GM21786 (cell line): Measurements from ENCODE around the gene MGLL.

ENCODE experiments used
- ATAC-seq: cut with Tn5 transposase; IDR thresholded peaks from one replicate; pipeline ENCODE4 v1.9.1; 2021; ENCODE audit not compliant: unreplicated experiment

MGLL gene

DNA sequence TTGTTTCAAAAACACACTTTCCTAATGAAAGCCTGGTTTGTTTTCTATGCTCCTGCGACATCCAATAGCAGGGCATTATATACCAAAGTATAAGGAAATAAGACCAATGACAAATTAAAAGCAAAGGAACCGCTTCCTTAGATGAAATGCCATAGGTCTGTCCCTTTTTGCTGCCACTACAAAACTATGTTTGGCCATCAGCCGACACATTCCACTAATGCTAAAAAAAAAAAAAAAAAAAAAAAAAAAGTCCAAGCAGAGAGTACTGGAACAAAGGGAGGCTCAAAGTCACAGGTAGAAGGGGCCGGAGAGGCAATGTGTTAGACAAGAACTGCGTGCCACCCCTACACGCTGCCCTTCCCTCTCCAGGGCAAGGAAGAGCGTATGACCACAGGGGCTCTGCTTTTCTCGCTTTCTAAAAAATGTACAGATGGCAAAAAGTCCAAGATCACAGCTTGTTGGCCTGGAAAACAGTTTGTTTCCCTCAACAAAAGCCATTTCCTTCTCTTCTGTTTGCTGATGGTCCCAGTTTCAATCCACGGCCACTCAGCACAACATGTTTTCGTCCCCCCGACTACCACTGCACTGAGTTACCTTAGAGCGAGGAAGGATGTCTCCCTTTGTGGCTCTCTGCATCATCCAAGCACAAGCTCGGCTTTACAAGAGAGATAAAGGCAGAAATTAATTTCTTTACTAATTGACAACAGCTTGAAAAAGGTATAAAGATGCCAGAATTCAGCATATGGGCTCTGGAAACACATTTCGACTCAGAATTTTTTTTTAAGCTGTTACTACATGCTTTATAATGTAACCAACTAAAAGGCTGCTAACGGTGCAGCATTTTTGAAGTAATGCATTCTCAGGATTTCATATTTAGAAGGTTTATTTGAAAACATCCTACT is 78.7 kb downstream of the MGLL start:
- no peak for ATAC-seq

DNA sequence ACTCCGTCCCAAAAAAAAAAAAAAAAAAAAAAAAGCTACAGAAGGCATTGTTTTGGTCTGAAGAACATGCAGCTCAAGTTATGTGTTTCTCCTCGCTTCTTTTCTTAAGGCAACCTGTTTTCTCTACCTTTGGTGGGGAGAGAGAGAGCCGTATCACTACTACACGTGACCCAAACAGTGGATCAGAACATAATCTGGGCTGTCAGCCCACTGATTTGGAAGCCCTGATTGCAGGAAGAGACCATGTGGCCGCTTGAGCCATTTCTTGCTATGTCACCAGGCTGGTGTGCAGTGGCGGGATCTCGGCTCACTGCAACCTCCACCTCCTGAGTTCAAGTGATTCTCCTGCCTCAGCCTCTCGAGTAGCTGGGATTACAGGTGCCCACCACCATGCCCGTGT is 79.7 kb downstream of the MGLL start:
- ATAC-seq, result no peak

- no peak for ATAC-seq
Measured at GRCh38 chr3:127741690-127742089, 80.6 kb downstream of the MGLL start.

DNA sequence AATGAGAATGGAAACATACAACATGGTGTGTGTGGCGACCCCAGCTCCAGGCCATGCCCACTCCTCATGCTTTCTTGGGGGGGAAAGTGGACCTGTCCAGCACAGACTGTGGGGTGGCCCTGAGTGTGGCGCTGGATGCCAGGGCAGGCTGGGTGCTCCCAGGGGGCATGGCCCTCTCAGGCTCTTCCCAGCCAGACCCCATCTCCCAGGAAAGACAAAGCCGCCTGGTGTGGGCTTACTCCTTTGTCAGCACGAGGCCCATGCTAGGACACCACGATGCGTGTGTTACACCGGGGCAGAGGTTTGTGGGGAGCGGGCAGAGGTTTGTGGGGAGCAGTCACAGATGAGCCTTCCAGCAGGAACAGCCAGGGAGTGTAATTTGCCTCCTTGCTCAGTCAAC is 81.1 kb downstream of the MGLL start:
- ATAC-seq, result no peak

GRCh38 chr3:127740136-127740915 is 82.0 kb downstream of the MGLL start:
- ATAC-seq, result no peak

DNA sequence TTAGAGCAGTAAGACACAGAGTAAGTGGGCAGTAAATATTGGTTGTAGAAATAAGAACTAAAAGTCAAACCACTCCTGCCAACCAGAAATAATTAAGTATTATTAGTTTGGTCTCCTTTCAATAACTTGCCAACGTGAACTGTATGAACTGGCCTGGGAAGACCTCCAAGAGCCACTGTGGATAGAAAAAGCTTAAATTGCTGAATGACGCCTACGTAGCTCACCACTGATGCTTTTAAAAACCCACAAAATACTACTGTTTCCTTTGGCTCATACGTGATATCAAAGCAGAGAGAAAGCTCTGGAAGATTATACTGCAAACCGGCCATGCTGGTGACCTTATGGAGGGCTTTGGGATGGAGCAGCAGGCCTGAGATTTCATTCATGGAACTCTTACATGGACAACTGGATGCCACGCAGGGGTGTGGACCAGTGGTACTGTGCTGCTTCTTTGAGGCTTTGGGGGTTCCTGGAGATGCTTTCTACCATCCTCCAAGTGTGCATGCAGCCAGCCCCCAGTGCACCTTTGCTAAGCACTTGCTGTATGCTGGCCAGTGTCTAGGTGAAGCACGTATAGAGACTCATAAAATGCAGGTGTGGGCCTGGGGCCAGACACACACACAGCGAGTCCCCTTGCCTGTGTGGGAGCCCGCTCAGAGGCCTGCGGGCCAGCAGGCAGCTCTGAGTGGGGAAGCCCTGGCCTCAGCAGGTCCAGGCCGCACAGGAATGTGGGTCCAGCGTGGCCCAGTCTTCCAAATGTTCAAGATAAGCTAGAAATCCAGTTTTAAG is 82.8 kb downstream of the MGLL start:
- no peak for ATAC-seq

DNA sequence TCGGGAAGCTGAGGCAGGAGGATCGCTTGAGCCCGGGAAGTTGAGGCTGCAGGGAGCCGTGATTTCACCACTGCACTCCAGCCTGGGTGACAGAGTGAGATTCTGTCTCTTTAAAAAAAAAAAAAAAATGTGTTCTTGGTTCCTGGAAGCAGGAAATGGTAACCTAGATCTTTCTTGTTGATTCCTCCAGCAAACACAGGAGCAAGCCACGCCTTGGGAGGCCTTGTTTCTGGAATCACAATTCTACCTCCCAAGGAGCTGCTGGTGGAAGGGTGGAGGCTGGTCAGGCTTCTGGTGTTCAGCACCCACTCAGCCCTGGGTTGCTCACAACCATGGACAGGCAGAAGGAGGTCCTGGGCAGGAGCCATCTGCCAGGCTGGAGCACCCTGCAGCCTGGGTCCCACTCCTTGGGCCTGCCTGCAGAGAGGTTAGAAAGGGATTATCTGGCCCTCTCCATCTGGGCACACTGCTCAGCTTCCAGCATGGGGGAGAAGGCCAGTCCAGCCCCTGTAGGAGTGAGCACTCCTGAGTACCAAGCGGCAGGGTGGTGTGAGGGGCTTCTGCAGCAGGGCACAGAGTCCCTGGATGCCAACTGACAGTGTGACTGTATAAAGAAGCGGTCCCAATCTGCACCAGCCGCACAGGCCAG is 84.0 kb downstream of the MGLL start:
- ATAC-seq, result no peak

- no peak for ATAC-seq
Measured at GRCh38 chr3:127736801-127737539, 85.3 kb downstream of the MGLL start.

GRCh38 chr3:127735767-127736693 is 86.3 kb downstream of the MGLL start:
- ATAC-seq, result peak; percentile 77

- no peak for ATAC-seq
Measured at GRCh38 chr3:127734754-127735473, 87.4 kb downstream of the MGLL start.

DNA sequence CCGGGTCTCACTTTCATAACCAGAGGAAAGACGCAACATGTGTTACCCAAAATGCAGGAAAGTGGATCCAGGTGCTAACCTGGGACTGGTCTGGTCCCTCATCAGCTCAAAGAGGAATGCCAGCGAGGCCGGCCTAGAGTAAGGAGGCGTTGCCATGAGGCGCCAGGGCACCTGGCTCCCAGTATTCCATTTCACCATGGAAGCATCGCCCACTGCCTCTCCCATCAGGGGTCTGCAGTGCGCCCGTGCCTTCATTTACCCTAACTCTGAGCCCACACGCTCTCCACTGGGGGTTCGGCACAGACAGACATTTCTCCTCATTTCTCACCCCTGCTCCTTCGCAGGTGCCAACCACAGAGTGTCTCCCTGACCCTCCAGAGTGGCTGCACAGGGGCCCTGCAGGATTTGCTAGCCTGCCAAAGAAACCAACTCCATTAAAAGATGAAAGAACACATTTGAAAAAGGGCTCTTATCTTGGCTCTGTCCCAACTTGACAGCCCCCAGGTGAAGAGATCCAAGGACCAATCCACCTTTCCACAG is 88.1 kb downstream of the MGLL start:
- ATAC-seq, result no peak

GRCh38 chr3:127733781-127734180 is 88.5 kb downstream of the MGLL start:
- no peak for ATAC-seq

DNA sequence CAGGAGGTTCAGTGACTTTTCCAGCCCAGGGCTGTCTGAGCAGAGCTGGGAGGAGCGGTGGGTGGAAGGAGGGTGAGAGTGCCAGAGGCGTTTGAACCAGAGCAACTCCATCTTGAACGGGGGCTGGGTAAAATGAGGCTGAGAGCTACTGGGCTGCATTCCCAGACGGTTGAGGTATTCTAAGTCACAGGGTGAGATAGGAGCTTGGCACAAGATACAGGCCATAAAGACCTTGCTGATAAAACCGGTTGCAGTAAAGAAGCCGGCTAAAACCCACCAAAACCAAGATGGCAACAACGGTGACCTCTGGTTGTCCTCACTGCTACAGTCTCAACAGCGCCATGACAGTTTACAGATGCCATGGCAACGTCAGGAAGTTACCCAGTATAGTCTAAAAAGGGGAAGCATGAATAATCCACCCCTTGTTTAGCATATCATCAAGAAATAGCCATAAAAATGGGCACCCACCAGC is 89.4 kb downstream of the MGLL start:
- ATAC-seq, result no peak

DNA sequence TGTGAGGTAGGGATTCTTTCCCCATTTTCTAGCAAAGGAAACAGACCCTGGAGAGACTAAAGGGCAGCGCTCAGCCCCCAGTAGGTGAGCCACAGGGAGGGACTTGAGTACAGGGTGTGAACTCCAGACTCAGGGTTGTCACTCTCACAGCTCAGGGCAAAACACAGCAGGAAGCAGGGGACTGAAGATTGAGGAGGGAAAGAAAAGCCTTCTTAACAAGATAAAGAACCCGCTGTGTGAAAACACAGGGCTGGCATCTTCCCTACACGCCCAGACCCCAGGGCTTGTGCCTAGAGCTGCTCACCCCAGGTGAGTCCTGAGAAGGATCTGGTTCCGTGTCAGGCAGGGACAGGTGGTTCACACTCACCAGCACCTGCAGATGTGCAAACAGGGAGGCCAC is 90.0 kb downstream of the MGLL start:
- ATAC-seq, result no peak

- no peak for ATAC-seq
Measured at GRCh38 chr3:127731546-127732289, 90.6 kb downstream of the MGLL start.

DNA sequence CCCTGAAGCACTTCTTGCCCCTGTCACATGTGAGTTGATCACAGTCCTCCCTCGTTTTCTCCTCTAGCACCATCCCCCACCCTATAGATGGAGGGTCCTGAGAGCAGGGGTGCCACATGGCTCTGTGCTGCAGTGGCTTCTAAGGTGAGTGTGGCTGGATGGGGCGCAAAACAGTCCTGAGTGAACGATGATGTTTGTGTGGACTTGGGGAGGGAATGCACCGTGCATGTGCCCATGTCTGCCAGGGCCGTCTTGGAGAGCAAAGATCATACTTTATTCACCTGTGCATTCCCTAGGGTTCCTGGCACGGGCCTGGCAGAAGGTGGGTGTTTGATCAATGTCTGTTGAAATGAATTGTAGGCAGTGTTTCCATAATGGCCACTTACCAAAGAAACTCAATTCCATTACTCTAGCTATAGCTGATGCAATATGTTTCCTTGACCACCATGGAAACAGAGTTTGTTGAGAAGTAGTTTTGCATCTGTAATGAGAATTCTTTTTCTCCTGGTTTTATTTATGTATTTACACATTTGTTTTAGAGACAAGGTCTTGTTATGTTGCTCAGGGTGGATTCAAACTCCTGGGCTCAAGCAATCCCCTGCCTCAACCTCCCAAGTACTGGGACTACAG is 91.5 kb downstream of the MGLL start:
- no peak for ATAC-seq

DNA sequence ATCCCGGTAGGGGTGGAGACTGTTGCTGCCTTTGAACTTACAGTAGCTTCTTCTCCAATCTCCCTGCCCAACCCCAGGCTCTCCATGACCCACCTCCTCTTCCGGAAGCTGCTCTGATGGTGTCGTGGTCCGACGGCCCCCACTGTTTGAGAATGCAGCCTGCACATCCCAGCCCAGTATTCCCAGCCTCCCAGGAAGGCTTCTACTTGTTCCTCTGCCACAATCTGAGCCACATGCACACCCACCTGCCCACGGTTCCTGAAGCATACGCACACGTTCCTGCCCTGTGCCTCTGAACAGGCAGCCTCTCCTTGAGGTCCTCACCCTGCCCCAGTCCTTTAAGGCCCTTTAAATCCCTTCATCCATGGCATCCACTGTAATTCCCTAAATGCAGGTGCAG is 92.1 kb downstream of the MGLL start:
- no peak for ATAC-seq
